Activated T-cell treated with anti-CD3 and anti-CD28 coated beads, Interleukin-2, amount 50 U/mL, for 4 hours (primary cell): ENCODE data around the gene FBP2. TPM values are rescaled to one million over a fixed set of nuclear protein-coding genes. Genes with fewer than 3 reads are reported as not detected.
"Not testable (repeated sequence)": the region's sequence is repeated elsewhere in the genome, so short reads cannot be mapped to it uniquely, and the experiment has no call there.

ENCODE experiments used
- ATAC-seq, 2 donors: fragments of 200-7000 bp; cut with Tn5 transposase; one replicate each; pipeline ENCODE4 v1.10.0; 2021
- DNase-seq: peaks from one replicate; pipeline ENCODE4 v3.0.0-alpha.2; 2020
- H3K27me3 Mint-ChIP-seq: one replicate; pipeline ENCODE4 v1.8.0; 2021; ENCODE audit warnings: low read depth, mixed read lengths
- H3K36me3 Mint-ChIP-seq: one replicate; pipeline ENCODE4 v1.8.0; 2022; ENCODE audit warnings: mixed read lengths; ENCODE audit not compliant: insufficient read depth
- H3K4me1 Mint-ChIP-seq: one replicate; pipeline ENCODE4 v1.8.0; 2021; ENCODE audit warnings: low read depth, mixed read lengths
- H3K4me3 Mint-ChIP-seq: one replicate; pipeline ENCODE4 v1.8.0; 2021; ENCODE audit warnings: mild to moderate bottlenecking, moderate library complexity, mixed read lengths
- H3K9me3 Mint-ChIP-seq: one replicate; pipeline ENCODE4 v1.8.0; 2021; ENCODE audit warnings: mixed read lengths
- total RNA-seq, 3 donors: library from RNA; stranded (reverse); gene quantifications; one replicate each; pipeline ENCODE4 v1.2.1, GENCODE V29; 2021

Gene FBP2
- total RNA-seq, 3 donors from 2014 or later: not detected

GRCh38 chr9:94563548-94563947 lies 30.1 kb downstream of the FBP2 start:
- Mint-ChIP-seq H3K27me3 (peaks cover 15% of the 10 kb centered on the region), H3K4me3 (no peak overlapping the region), H3K36me3 (no peaks in the 10 kb centered on the region), H3K9me3 (peaks cover 5% of the 10 kb centered on the region), H3K4me1 (no peaks in the 10 kb centered on the region)
- ATAC-seq: no peak
- no peak for DNase-seq

- no peak for DNase-seq
- peaks cover 15% of the 10 kb centered on the region for H3K27me3 Mint-ChIP-seq
- H3K4me3 Mint-ChIP-seq: no peak overlapping the region
- peak in 1 of 2 donors; percentile 43 for ATAC-seq
- no peaks in the 10 kb centered on the region for H3K4me1 Mint-ChIP-seq
- H3K9me3 Mint-ChIP-seq: peaks cover 5% of the 10 kb centered on the region
- H3K36me3 Mint-ChIP-seq: no peaks in the 10 kb centered on the region
Observed at GRCh38 chr9:94560237-94560636, 33.4 kb downstream of the FBP2 start.

DNA sequence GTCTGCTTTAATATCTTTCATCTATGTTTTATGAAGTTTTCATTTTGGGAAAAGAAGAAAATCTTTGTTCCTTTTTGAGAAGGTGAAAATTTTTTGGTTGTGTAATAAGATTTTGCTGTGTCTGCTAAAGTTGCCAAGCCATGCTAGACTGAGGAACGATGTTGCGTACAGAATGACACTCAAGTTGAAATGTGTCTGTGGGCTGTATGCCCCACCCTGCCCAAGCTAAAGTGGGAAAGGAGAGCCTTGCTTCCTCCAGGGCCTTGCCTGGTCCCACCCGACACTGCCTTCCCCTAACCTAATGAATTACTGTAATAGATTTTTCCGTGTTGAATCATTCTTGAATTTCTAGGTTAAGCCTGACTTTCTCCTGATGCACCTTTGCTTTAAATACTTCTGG lies 36.2 kb downstream of the FBP2 start:
- no peak for ATAC-seq
- no peaks in the 10 kb centered on the region for H3K4me1 Mint-ChIP-seq
- peaks cover 4% of the 10 kb centered on the region for H3K27me3 Mint-ChIP-seq
- DNase-seq: no peak
- H3K9me3 Mint-ChIP-seq: no peaks in the 10 kb centered on the region
- no peaks in the 10 kb centered on the region for H3K36me3 Mint-ChIP-seq
- no peak overlapping the region for H3K4me3 Mint-ChIP-seq

DNA sequence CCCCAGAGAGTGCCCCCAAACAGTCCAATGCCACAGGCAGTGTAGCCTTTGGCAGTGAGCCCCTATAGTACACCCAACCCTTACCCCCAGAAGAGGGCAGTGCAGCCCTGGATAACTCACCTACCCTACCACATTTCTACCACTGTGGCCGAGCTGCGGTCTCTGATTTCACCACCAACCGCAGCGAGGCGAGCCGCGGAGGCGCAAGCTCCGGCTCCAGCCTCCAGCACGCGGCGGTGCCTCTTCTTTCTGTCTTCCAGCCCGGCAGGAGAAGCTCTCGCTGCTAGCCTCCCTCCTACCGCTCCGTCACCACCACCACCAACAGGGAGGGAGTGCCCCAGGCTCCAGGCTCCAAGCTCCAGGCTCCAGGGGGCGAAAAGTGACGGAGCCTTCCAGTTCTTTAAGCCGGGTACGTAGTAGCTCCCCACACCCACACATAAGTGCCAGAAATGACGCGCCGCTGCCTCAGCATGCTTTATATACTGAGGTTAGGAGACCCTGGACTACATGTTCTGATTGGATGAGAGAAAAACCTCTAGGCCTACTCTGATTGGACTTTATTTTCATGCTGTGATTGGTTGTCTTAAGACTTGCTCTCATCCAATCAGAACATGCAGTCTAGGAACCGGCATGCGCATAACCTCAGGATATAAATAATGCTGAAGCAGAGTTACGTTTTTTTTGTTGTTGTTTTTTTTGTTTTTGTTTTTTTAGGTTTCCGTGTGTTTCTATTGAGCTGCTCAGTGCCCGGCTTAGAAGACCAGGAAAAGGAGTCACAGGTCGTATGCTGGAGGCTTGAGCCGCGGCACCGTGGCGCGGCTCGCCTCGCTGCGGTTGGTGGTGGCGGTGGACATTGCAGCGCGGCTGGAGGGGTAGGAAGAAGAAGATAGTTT lies 38.9 kb downstream of the FBP2 start, which contains the start of gene PCAT7:
TSS of gene PCAT7 (plus strand) at position 645 of the 893 bp plus-strand sequence.
- Mint-ChIP-seq H3K36me3 (no peaks in the 10 kb centered on the region), H3K9me3 (no peaks in the 10 kb centered on the region), H3K4me1 (no peaks in the 10 kb centered on the region), H3K4me3 (no peak within 1 kb of the TSS), H3K27me3 (peaks cover 3% of the 10 kb centered on the region)
- ATAC-seq (peak; percentile 78 to 84), DNase-seq (no peak)

GRCh38 chr9:94554078-94554438 lies 39.6 kb downstream of the FBP2 start:
- ATAC-seq: no peak
- peaks cover 5% of the 10 kb centered on the region for H3K27me3 Mint-ChIP-seq
- DNase-seq: no peak
- no peak overlapping the region for H3K4me3 Mint-ChIP-seq
- H3K36me3 Mint-ChIP-seq: no peaks in the 10 kb centered on the region
- H3K9me3 Mint-ChIP-seq: no peaks in the 10 kb centered on the region
- H3K4me1 Mint-ChIP-seq: no peaks in the 10 kb centered on the region

DNA sequence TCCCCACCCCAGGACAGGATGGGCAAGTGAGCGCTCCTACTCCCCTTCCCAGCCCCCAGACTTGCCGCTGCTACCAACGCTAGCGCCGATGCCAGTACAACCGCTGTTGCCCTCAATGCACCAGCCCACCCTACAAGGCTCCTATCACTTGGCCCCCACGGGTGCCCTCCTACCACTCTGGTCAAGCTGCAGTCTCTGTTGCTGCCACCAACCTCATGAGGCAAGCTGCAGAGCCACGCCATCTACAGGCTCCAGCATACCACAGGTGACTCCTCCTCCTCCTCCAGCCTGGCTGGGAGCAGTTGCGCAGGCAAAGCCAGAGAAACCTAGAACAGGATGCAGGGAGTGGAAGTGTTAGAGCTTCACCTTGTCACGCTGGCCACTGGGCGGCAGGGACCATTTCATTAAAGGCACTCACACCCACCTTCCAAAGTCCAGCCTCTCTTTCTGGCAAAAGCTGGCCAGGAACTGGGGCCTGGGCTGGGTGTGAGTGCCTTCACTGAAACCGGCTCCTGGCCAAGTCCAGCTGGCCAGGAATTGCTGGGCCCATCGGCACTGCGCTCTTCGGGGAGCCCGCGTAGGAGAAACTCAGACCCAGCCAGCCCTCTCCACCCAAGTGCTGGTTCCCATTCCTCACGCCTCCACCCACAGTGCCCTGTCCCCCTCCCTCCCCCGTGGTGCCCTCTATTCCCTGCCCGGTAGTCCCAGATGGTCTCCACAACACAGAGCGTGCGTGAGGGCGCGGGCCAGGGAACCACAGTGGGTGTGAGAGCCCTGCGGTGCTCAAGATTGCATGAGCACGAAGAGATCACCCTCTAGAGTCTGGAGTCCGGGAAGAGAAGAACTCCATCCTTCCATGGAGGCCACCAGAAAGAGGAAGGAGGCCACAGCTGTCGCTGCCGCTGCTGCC lies 40.3 kb downstream of the FBP2 start:
- H3K36me3 Mint-ChIP-seq: no peaks in the 10 kb centered on the region
- H3K4me3 Mint-ChIP-seq: no peak overlapping the region
- DNase-seq: no peak
- H3K27me3 Mint-ChIP-seq: peaks cover 10% of the 10 kb centered on the region
- ATAC-seq: peak in 1 of 2 donors; percentile 28
- no peaks in the 10 kb centered on the region for H3K4me1 Mint-ChIP-seq
- H3K9me3 Mint-ChIP-seq: no peaks in the 10 kb centered on the region

DNA sequence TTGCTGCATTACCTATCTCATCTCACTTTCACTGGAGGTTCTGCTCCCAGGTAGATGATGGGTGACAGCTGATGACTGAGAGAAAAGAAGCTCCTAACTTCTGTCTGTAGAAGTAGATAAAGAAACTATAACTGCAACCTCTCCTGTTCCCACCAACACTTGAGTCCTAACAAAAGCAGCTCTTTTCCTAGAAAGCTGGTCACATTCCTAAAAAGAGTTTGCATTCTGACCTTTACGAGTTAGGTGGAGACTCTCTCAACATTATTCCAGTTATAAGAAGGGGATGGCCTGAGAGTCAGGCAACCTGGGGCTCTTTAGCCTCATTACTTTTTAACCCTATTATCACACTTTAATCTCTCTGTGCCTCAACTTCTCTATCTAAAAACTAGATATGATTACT lies 47.7 kb downstream of the FBP2 start:
- DNase-seq (no peak), ATAC-seq (no peak)
- no peaks in the 10 kb centered on the region for H3K4me1 Mint-ChIP-seq
- no peaks in the 10 kb centered on the region for H3K9me3 Mint-ChIP-seq
- H3K27me3 Mint-ChIP-seq: peaks cover 17% of the 10 kb centered on the region
- no peaks in the 10 kb centered on the region for H3K36me3 Mint-ChIP-seq
- H3K4me3 Mint-ChIP-seq: no peak overlapping the region

DNA sequence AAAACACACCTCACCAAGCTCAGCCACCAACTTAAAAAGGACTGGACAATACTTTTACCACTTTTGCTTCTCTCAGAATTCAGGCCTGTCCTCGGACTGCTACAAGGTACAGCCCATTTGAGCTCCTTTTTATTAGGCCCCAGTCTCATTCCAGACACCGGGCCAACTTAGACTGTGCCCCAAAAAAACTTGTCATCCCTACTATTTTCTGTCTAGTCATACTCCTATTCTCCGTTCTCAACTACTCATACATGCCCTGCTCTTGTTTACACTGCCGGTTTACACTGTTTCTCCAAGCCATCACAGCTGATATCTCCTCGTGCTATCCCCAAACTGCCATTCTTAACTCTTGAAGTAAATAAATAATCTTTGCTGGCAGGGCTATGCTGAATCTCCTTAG lies 49.3 kb downstream of the FBP2 start:
- DNase-seq, ATAC-seq, H3K9me3 Mint-ChIP-seq, H3K4me3 Mint-ChIP-seq, H3K36me3 Mint-ChIP-seq, H3K4me1 Mint-ChIP-seq: not testable (repeated sequence)
- H3K27me3 Mint-ChIP-seq: peaks cover 15% of the 10 kb centered on the region

GRCh38 chr9:94538908-94539307 lies 54.7 kb downstream of the FBP2 start:
- H3K4me3 Mint-ChIP-seq: no peak overlapping the region
- no peak for DNase-seq
- H3K4me1 Mint-ChIP-seq: no peaks in the 10 kb centered on the region
- peaks cover 3% of the 10 kb centered on the region for H3K27me3 Mint-ChIP-seq
- no peak for ATAC-seq
- no peaks in the 10 kb centered on the region for H3K9me3 Mint-ChIP-seq
- H3K36me3 Mint-ChIP-seq: no peaks in the 10 kb centered on the region

DNA sequence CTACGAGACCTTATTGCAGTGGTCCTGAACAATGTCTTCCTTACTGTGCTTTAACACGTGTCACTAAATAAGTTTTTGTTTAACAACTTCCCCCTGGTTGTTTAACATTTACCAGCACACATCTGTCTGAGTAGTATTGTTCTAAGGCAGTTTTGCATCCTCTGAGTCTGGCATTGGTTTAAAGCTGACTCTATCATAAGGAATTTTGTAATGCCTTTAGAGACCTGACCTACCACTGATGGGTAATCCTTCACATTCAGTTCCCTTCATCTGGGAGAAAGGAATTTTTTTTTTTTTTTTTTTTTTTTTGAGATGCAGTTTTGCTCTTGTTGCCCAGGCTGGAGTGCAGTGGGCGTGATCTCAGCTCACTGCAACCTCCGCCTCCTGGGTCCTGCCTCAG lies 58.7 kb downstream of the FBP2 start:
- Mint-ChIP-seq H3K4me1 (no peaks in the 10 kb centered on the region), H3K4me3 (no peak overlapping the region), H3K9me3 (no peaks in the 10 kb centered on the region), H3K27me3 (peaks cover 6% of the 10 kb centered on the region), H3K36me3 (no peaks in the 10 kb centered on the region)
- ATAC-seq (no peak), DNase-seq (no peak)

- Mint-ChIP-seq H3K4me1 (no peaks in the 10 kb centered on the region), H3K36me3 (no peaks in the 10 kb centered on the region), H3K27me3 (peaks cover 6% of the 10 kb centered on the region), H3K9me3 (no peaks in the 10 kb centered on the region), H3K4me3 (no peak overlapping the region)
- ATAC-seq (no peak), DNase-seq (no peak)
Observed at GRCh38 chr9:94533601-94534000, 60.0 kb downstream of the FBP2 start.

DNA sequence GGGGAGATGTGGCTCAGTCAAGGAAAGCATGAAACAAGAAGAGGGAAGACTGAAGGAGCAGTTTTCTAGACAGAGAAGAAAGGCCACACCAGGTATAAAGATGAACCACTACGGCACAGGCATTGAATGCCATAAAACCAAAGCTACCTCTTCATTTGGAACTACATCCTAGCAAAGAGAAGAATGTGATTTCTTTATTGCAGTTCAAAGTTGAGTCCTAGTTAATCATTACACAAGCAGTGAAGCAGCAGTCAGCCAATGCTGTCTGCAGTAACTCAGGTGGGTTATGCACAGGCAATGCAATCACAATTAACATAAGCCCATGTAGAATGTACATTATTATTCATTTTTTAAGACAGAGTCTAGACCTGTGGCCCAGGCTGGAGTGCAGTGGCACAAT lies 60.5 kb downstream of the FBP2 start:
- Mint-ChIP-seq H3K9me3 (no peaks in the 10 kb centered on the region), H3K4me3 (no peak overlapping the region), H3K36me3 (no peaks in the 10 kb centered on the region), H3K4me1 (no peaks in the 10 kb centered on the region), H3K27me3 (peaks cover 6% of the 10 kb centered on the region)
- ATAC-seq (no peak), DNase-seq (no peak)

GRCh38 chr9:94528886-94529285 lies 64.7 kb downstream of the FBP2 start:
- Mint-ChIP-seq H3K27me3 (peaks cover 17% of the 10 kb centered on the region), H3K4me3 (no peak overlapping the region), H3K36me3 (no peaks in the 10 kb centered on the region), H3K4me1 (no peaks in the 10 kb centered on the region), H3K9me3 (no peaks in the 10 kb centered on the region)
- DNase-seq (no peak), ATAC-seq (no peak)

GRCh38 chr9:94526951-94527350 lies 66.7 kb downstream of the FBP2 start:
- peaks cover 13% of the 10 kb centered on the region for H3K27me3 Mint-ChIP-seq

More at GRCh38 chr9:94526951-94527350, 66.7 kb downstream of the FBP2 start:
- ATAC-seq: no peak
- DNase-seq: no peak
- no peak overlapping the region for H3K4me3 Mint-ChIP-seq
- H3K9me3 Mint-ChIP-seq: no peaks in the 10 kb centered on the region
- no peaks in the 10 kb centered on the region for H3K4me1 Mint-ChIP-seq
- no peaks in the 10 kb centered on the region for H3K36me3 Mint-ChIP-seq
